ENCODE data around the gene ANK2. TPM values are rescaled to one million over a fixed set of nuclear protein-coding genes. Genes with fewer than 3 reads are reported as not detected.

ANK2 gene
- total and polyA plus RNA-seq, 10 donors: 5.3 to 158 (median 72.9) TPM

DNA sequence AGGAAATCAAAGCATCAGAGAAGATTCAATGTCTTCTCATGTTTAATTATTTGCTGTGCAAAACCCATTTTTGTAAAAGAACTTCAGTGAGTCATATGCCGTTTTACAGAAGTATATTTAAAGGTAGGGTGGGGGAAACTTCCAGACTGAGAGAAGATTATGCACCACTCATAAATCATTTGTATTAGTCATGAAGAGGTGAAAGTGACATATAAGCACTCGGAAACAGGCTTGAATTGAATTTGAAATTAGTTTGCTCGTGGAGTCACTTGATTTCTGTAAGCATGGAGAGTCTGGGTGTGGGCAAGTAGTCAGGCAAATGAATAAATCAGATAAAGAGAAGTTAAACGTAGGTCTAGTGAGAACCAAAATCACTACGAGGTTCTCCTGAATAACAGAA is 335.1 kb downstream of the ANK2 start:
- Histone ChIP-seq H3K36me3 (peaks cover 0 to 6% (median 0%) of the 10 kb centered on the region in 6 donors), H3K4me3 (no peak overlapping the region), H3K9me3 (no peaks in the 10 kb centered on the region), H3K27ac (no peak overlapping the region), H3K4me1 (no peaks in the 10 kb centered on the region), H3K27me3 (replicated peaks in 1 of 7) (no peaks in the 10 kb centered on the region)
- intact Hi-C loops (cut with DNase I; ENCODE audit: low total_unique reads): no loop called here
- 37 to 49% (median 41%) methylated on average over 5 of the region's 5 CpGs for WGBS, 5 donors
- no peak for DNase-seq
- TF ChIP-seq CTCF (IDR thresholded peaks at IDR 0.05 in 8 of 11, conservative IDR thresholded peaks at IDR 0.05 in 3 of 11) (no peak), POLR2A (IDR thresholded peaks at IDR 0.05) (no peak), POLR2AphosphoS5 (IDR thresholded peaks at IDR 0.05) (no peak)

DNA sequence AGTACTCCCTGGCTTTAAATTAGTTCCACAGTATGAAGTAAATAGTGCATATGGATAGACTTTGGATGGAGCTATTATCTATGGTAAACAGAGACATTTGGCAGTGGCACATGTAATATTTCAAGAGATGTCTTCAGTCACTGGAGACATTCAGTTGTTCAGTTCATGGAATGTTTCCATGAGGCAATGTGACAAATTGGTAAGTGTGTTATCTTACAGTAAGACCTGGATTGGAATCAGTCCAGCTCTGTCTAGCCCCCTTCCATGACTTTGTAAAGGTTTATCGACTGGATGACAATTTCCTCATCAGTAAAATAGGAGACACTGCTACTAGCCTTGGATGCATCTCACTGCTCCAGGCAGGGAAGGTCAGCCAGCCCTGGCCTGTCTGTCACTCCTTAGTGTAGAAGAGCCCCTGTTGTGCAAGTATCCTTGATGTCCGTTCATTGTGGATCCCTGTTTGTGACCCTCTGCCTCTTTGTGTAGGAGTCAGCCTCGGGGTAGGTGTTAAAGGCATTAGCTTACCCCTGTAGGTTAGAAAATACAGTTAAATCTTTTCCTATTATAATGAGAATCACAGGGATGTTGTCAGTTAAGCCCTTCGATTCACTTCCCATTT is 335.9 kb downstream of the ANK2 start:
- Histone ChIP-seq H3K4me1 (no peaks in the 10 kb centered on the region), H3K36me3 (peaks cover 0 to 6% (median 0%) of the 10 kb centered on the region in 6 donors), H3K27me3 (replicated peaks in 1 of 7) (no peaks in the 10 kb centered on the region), H3K9me3 (no peaks in the 10 kb centered on the region), H3K4me3 (no peak overlapping the region), H3K27ac (no peak overlapping the region)
- 68 to 89% (median 79%) methylated on average over 4 of the region's 4 CpGs for WGBS, 5 donors
- intact Hi-C loops (cut with DNase I; ENCODE audit: low total_unique reads): no loop called here
- TF ChIP-seq POLR2A (IDR thresholded peaks at IDR 0.05) (no peak), POLR2AphosphoS5 (IDR thresholded peaks at IDR 0.05) (no peak), CTCF (IDR thresholded peaks at IDR 0.05 in 8 of 11, conservative IDR thresholded peaks at IDR 0.05 in 3 of 11) (no peak)
- DNase-seq: no peak

DNA sequence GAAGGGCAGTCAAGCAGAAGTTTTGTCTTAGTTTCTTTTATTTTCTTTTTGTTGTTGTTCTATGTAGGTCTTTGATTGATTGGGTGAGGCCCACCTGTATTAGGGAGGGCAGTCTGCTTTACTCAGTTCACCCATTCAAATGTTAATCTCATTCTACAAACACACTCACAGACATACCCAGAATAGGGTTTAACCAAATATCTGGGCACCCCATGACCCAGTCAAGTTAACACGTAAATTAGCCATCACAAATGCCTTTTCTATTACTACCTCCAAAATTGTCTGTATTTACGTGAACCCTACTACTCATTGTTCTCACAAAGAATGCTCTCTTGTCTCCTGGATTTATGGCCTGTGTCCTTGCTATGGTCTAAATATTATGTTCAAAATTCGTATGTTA is 339.7 kb downstream of the ANK2 start:
- H3K4me1 ChIP-seq: no peaks in the 10 kb centered on the region
- TF ChIP-seq POLR2AphosphoS5 (IDR thresholded peaks at IDR 0.05) (no peak), CTCF (IDR thresholded peaks at IDR 0.05 in 8 of 11, conservative IDR thresholded peaks at IDR 0.05 in 3 of 11) (no peak), POLR2A (IDR thresholded peaks at IDR 0.05) (no peak)
- no peak overlapping the region for H3K27ac ChIP-seq
- no peaks in the 10 kb centered on the region for H3K27me3 ChIP-seq (replicated peaks in 1 of 7)
- intact Hi-C loops (cut with DNase I; ENCODE audit: low total_unique reads): no loop called here
- H3K9me3 ChIP-seq: no peaks in the 10 kb centered on the region
- 86 to 95% (median 88%) methylated on average over 3 of the region's 3 CpGs for WGBS, 5 donors
- DNase-seq: no peak
- H3K4me3 ChIP-seq: no peak overlapping the region
- no peaks in the 10 kb centered on the region for H3K36me3 ChIP-seq

DNA sequence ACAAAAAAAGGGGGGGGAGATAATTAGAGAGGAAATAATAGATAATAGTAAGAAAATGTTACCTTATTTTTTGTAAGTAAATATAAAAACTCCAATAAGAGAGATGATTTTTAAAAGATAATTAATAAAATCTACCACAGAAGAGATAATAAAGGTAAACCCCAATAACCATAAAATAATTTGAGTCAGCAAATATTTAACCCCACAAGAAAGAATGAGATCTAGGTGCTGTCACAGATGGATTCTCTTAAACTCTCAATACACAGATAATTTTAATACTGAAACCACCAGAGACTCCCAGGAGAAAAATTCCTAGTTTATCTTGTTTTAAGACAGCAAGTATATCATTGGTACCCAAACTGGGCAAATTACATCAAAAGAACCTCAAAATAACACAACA is 341.4 kb downstream of the ANK2 start:
- no peak overlapping the region for H3K27ac ChIP-seq
- H3K27me3 ChIP-seq (replicated peaks in 1 of 7): no peaks in the 10 kb centered on the region
- no peaks in the 10 kb centered on the region for H3K9me3 ChIP-seq
- TF ChIP-seq POLR2AphosphoS5 (IDR thresholded peaks at IDR 0.05): no peak
- TF ChIP-seq POLR2A (IDR thresholded peaks at IDR 0.05): no peak
- no peak overlapping the region for H3K4me3 ChIP-seq
- DNase-seq: no peak
- H3K36me3 ChIP-seq: no peaks in the 10 kb centered on the region
- intact Hi-C loops (cut with DNase I; ENCODE audit: low total_unique reads): no loop called here
- peaks cover 0 to 4% (median 0%) of the 10 kb centered on the region in 6 donors for H3K4me1 ChIP-seq
